Mucosa of descending colon (tissue), 3 donors: ENCODE results near the gene TCF7L2. TPM values are rescaled to one million over a fixed set of nuclear protein-coding genes. Genes with fewer than 3 reads are reported as not detected.

ENCODE experiments used
- ATAC-seq: fragments of 200-7000 bp; cut with Tn5 transposase; one replicate; pipeline ENCODE4 v1.9.1; 2020; ENCODE audit warnings: mild to moderate bottlenecking, moderate library complexity
- DNase-seq, 3 donors: peaks; one replicate each; pipeline ENCODE4 v3.0.0-alpha.2; 2020
- H3K36me3 ChIP-seq: fragments of 200-600 bp; one replicate; pipeline ENCODE4 v1.8.0; 2021; ENCODE audit warnings: low read depth, mild to moderate bottlenecking
- H3K4me1 ChIP-seq: fragments of 200-600 bp; one replicate; pipeline ENCODE4 v1.8.0; 2021; ENCODE audit warnings: low read depth, mild to moderate bottlenecking
- H3K4me3 ChIP-seq: fragments of 200-600 bp; one replicate; pipeline ENCODE4 v1.8.0; 2021; ENCODE audit warnings: mild to moderate bottlenecking
- H3K9me3 ChIP-seq: fragments of 200-600 bp; one replicate; pipeline ENCODE4 v1.8.0; 2021; ENCODE audit warnings: mild to moderate bottlenecking
- intact Hi-C, 2 donors: fragments of 100-400 bp; cut with DNase I in 1 of 2; cut with micrococcal nuclease in 1 of 2; formaldehyde crosslinking; loops; one replicate each; pipeline versions ENCODE4 v1.11.0 to v1.11.1; 2022; cut with DNase I, micrococcal nuclease
- total RNA-seq, 3 donors: library from RNA; stranded (reverse); fragmentation: NEBNext Ultra II Directional in 2 of 3; extraction: Animal tissue kit (Norgen Biotek cat#: 25700) in 2 of 3; gene quantifications; one replicate each; pipeline versions ENCODE4 v1.2.1 to v1.2.4, GENCODE V29; 2021 to 2023
- TF ChIP-seq, protein P1 (sequence below): fragments of 200-600 bp; IDR thresholded peaks from one replicate; pipeline ENCODE4 v1.8.0; 2022; ENCODE audit warnings: antibody characterized with exemption, mild to moderate bottlenecking
- donor health status: DM: no; HTN: no; CAD: no; lungs with moderate emphysema.
- donor health status: DM: no; HTN: no; CAD: no.
- donor health status: DM: no; HTN: yes; CAD: no.

Gene TCF7L2
- total RNA-seq, 3 donors from 2014 or later: 99.6 to 182 (median 102) TPM

DNA sequence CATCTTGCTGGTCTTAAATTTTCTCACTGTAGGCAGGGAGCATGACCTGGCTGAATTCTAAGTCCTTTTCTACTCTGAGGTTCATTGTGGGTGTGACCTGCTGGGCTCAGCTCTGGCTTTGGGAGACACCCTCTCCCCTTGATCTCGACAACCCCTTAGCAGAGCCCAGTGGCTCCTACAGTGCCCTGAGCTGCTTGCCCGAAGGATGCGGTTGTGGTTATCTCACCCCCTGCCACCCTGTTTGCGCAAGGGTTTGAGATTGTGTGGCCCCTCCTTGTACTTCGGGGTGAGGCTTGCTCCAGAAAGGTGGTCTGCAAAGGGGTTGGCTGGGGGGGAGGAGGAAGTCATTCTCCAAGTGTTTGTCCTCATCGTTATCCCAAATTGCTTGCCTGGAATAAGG, 55.3 kb downstream of the TCF7L2 start:
- H3K36me3 ChIP-seq: no peaks in the 10 kb centered on the region
- no peak for ATAC-seq
- no peak for DNase-seq
- intact Hi-C loops: no loop called here
- H3K4me1 ChIP-seq: peaks cover 17% of the 10 kb centered on the region
- TF ChIP-seq, protein P1, sequence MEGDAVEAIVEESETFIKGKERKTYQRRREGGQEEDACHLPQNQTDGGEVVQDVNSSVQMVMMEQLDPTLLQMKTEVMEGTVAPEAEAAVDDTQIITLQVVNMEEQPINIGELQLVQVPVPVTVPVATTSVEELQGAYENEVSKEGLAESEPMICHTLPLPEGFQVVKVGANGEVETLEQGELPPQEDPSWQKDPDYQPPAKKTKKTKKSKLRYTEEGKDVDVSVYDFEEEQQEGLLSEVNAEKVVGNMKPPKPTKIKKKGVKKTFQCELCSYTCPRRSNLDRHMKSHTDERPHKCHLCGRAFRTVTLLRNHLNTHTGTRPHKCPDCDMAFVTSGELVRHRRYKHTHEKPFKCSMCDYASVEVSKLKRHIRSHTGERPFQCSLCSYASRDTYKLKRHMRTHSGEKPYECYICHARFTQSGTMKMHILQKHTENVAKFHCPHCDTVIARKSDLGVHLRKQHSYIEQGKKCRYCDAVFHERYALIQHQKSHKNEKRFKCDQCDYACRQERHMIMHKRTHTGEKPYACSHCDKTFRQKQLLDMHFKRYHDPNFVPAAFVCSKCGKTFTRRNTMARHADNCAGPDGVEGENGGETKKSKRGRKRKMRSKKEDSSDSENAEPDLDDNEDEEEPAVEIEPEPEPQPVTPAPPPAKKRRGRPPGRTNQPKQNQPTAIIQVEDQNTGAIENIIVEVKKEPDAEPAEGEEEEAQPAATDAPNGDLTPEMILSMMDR: no peak
- no peaks in the 10 kb centered on the region for H3K9me3 ChIP-seq
- no peak overlapping the region for H3K4me3 ChIP-seq

DNA sequence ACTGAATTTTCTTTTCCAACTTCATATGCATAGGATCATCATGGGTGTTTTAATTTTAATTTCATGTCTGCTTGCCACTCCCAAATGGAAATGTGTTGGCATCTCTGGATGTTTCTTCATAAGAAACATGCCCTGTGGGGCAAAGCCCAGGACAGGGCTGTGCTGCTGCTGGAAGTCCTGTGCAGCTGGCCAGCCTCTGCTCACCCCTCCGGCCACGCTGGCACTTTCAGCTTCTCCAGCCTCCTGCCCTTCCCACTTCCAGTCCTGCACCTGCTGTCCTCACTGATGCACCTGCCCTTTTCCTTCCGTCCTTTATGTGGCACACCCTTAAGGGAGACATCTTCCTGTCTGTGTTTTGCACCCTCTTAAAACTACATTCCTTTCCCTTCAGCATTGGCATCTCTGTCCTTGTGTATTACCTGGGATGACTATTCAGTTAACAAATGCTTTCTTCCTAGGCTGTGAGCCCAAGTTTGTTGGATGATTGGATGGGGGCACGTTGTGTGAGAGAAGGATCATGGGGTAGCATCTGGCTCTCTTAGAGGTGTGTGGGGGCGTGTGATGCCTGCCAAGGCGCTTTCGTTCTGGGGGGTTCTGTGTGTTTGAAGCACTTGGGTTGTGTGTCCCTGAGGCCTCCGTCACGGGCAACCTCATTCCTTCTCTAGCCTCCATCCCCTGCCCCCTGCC, 56.8 kb downstream of the TCF7L2 start:
- Histone ChIP-seq H3K36me3 (no peaks in the 10 kb centered on the region), H3K9me3 (no peaks in the 10 kb centered on the region), H3K4me1 (peaks cover 17% of the 10 kb centered on the region), H3K4me3 (no peak overlapping the region)
- TF ChIP-seq, protein P1: no peak
- ATAC-seq (peak; percentile 64), DNase-seq (no peak)
- intact Hi-C loops: no loop called here

DNA sequence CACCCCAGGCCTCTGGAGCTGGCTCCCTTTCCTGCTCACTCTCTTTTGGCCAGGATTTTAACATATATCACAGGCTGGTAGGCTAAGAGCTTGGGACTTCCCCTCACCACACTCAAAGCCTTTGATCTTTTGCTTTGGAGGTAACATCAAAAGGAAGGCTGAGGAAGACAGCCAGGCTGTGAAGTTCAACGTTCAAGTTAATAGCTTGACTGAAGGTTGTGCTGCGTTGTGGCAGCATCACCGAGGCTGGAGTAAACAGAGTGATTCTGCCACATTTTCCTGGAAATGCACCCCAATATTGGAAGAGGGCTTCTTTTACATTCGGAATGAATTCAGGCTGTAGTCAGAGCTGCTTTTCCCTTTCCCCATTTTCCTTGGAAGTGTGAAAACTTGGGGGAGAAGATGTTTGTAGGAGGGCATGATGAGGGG, 57.3 kb downstream of the TCF7L2 start:
- H3K36me3 ChIP-seq: no peaks in the 10 kb centered on the region
- ATAC-seq (peak; percentile 59), DNase-seq (no peak)

DNA sequence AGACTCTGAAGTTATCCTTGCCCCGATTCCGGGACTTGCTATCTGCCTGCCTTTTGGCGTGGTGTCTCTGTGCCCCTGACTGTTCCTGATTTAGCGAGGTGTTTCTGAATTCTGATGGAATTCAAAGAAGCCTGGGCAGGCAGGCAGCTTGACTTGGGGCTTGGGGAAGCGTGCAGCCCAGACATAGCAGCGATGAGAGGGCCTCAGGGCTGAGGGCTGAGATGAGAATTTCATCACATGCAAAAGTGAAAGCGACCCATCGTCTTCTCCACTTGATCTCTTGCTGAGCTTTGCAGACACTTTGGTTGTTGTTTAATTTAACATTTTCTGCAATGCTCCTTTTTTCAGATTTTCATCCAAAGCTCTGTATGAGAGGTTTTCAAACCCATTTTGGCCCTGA, 57.8 kb downstream of the TCF7L2 start:
- DNase-seq: no peak
- Histone ChIP-seq H3K4me1 (peaks cover 17% of the 10 kb centered on the region), H3K9me3 (no peaks in the 10 kb centered on the region), H3K4me3 (no peak overlapping the region), H3K36me3 (no peaks in the 10 kb centered on the region)
- TF ChIP-seq, protein P1: no peak
- intact Hi-C loops: no loop called here
- ATAC-seq: no peak

More for the DNA sequence above, 57.3 kb downstream of the TCF7L2 start:
- intact Hi-C loops: no loop called here
- Histone ChIP-seq H3K4me1 (peaks cover 17% of the 10 kb centered on the region), H3K9me3 (no peaks in the 10 kb centered on the region), H3K4me3 (no peak overlapping the region)
- TF ChIP-seq, protein P1: no peak

DNA sequence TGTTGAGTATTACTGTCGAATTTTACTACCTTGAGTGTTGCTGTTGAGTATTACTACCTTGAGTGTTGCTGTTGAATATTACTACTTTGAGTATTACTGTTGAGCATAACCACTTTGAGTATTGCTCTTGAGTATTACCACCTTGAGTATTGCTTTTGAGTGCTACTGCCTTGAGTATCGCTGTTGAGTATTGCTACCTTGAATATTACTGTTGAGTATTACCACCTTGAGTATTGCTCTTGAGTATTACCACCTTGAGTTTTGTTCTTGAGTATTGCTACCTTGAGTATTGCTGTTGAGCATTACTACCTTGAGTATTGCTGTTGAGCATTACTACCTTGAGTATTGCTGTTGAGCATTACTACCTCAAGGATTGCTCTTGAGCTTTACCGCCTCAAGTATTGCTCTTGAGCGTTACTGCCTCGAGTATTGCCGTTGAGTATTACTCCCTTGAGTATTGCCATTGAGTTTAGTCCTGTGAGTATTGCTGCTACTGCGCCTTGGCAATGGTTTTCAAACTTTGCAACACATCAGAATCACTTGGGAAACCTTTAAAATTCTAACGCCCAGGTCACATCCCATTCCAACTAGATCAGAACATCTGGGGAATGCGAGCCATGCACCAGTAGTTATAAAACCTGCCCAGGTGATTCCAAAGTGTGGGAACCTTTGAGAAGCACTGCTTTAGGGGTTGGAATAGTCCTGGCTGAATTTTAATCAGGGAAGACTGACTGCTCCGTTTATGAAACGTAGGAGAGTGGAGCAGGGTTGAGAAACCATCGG, 61.7 kb downstream of the TCF7L2 start:
- no peak overlapping the region for H3K4me3 ChIP-seq
- no peak for DNase-seq
- TF ChIP-seq, protein P1: no peak
- intact Hi-C loops: no loop called here
- no peak for ATAC-seq
- peaks cover 3% of the 10 kb centered on the region for H3K4me1 ChIP-seq
- no peaks in the 10 kb centered on the region for H3K9me3 ChIP-seq
- H3K36me3 ChIP-seq: no peaks in the 10 kb centered on the region
